K562 (cell line): ENCODE data around the gene SOX11. TPM values are rescaled to one million over a fixed set of nuclear protein-coding genes. Genes with fewer than 3 reads are reported as not detected.

Source experiments
- ATAC-seq: fragments of 200-7000 bp; cut with Tn5 transposase; 3 replicates; pipeline ENCODE4 v1.9.1; 2020; ENCODE audit warnings: moderate library complexity
- BruUV-seq: library from RNA; stranded (reverse); fragments of 400-500 nt; replicated peaks from 2 replicates; lab custom pipeline; 2021; lab: Mats Ljungman, UMichigan
- CTCF ChIA-PET: fragments of 300-600 bp; formaldehyde crosslinking; extraction: SDS; loops from one replicate; lab custom pipeline; 2021; ENCODE audit warnings: low intra/inter-chr PET ratio; lab: Yijun Ruan, JAX
- POLR2A ChIA-PET: fragments of 300-600, 350-650 bp; sonication (Branson Sonifier 250); formaldehyde crosslinking; extraction: SDS; loops from one replicate; lab custom pipeline; 2021; ENCODE audit warnings: antibody characterized with exemption, inconsistent platforms; lab: Yijun Ruan, JAX
- DNase-seq, 4 experiments: peaks; one replicate each; pipeline versions ENCODE4 v3.0.0 to v3.0.0-alpha.2; 2011 to 2018; ENCODE audit warnings: low spot score in 3 of 4, mixed read lengths in 3 of 4; ENCODE audit errors: extremely low read depth in 1 of 4
- FAIRE-seq: peaks from 2 replicates; lab custom pipeline; 2011; peaks lifted over from hg19 to GRCh38; lab: Jason Lieb, UNC
- H2AFZ ChIP-seq: 2 replicates; pipeline ENCODE4 v1.6.0; 2011; ENCODE audit warnings: low read depth, low read length, control low read depth, inconsistent platforms
- H3K27ac ChIP-seq: fragments of 200-600 bp; 3 replicates; pipeline ENCODE4 v1.8.0; 2011; ENCODE audit warnings: low read depth, mild to moderate bottlenecking, control low read depth, inconsistent platforms, low read length, moderate library complexity, mixed read lengths; ENCODE audit errors: extremely low read depth
- H3K27me3 ChIP-seq, 2 experiments: fragments of 300-600 bp in 1 of 2; 2 replicates in 1 of 2; 3 replicates in 1 of 2; pipeline versions ENCODE4 v1.6.0 to v1.8.0; 2011; ENCODE audit warnings: inconsistent platforms in 2 of 2, low read length in 2 of 2, mild to moderate bottlenecking in 1 of 2, mixed read lengths in 1 of 2, moderate library complexity in 1 of 2; ENCODE audit not compliant: control insufficient read depth in 2 of 2, insufficient read depth in 2 of 2
- H3K36me3 ChIP-seq: fragments of 300-600 bp; 3 replicates; pipeline ENCODE4 v1.8.0; 2011; ENCODE audit warnings: mild to moderate bottlenecking, low read length, inconsistent platforms; ENCODE audit not compliant: control insufficient read depth, insufficient read depth
- H3K4me1 ChIP-seq, 2 experiments: fragments of 200-600 bp in 1 of 2; replicated peaks in 1 of 2; 2 replicates in 1 of 2; 3 replicates in 1 of 2; pipeline versions ENCODE4 v1.5.1 to v1.8.0; 2011; ENCODE audit warnings: inconsistent platforms in 2 of 2, low read length in 2 of 2, mild to moderate bottlenecking in 1 of 2, mixed read lengths in 1 of 2, moderate library complexity in 1 of 2; ENCODE audit not compliant: control insufficient read depth in 2 of 2, insufficient read depth in 2 of 2
- H3K4me2 ChIP-seq: 2 replicates; pipeline ENCODE4 v1.6.1; 2011; ENCODE audit warnings: low read length, control low read depth, inconsistent platforms, mixed read lengths; ENCODE audit not compliant: insufficient read depth
- H3K4me3 ChIP-seq: fragments of 200-600 bp; sonication (generic), shearing (Covaris generic); 2 replicates; pipeline ENCODE4 v1.5.1; 2016; ENCODE audit warnings: control low read depth, inconsistent platforms
- H3K79me2 ChIP-seq: fragments of 200-600 bp; 3 replicates; pipeline ENCODE4 v1.8.0; 2011; ENCODE audit warnings: low read length, inconsistent platforms; ENCODE audit not compliant: control insufficient read depth, insufficient read depth
- H3K9ac ChIP-seq, 2 experiments: 2 replicates each; pipeline versions ENCODE4 v1.6.0 to v1.6.1; 2011; ENCODE audit warnings: low read depth in 2 of 2, low read length in 2 of 2, control low read depth in 1 of 2, inconsistent platforms in 1 of 2, mild to moderate bottlenecking in 1 of 2, mixed read lengths in 1 of 2; ENCODE audit not compliant: insufficient read depth in 1 of 2
- H3K9me1 ChIP-seq: one replicate; pipeline ENCODE4 v1.6.0; 2011; ENCODE audit warnings: inconsistent platforms, mild to moderate bottlenecking, low read length, moderate library complexity; ENCODE audit not compliant: control insufficient read depth, insufficient read depth
- H3K9me3 ChIP-seq: replicated peaks from 2 replicates; pipeline ENCODE4 v1.5.1; 2011; ENCODE audit warnings: low read depth, low read length, inconsistent platforms; ENCODE audit not compliant: control insufficient read depth, insufficient read depth
- H4K20me1 ChIP-seq: replicated peaks from 2 replicates; pipeline ENCODE4 v1.6.1; 2011; ENCODE audit warnings: low read length, inconsistent platforms, mixed read lengths; ENCODE audit not compliant: control insufficient read depth, insufficient read depth
- MAZ ChIP-seq, 2 experiments: fragments of 450-650 bp in 1 of 2; sonication (generic) in 1 of 2; formaldehyde crosslinking; IDR thresholded peaks in 1 of 2; conservative IDR thresholded peaks in 1 of 2; 2 replicates each; pipeline versions ENCODE4 v1.4.0 to v1.5.0; 2020; ENCODE audit warnings: mild to moderate bottlenecking in 1 of 2, missing genetic modification reagents in 1 of 2
- MCM3 ChIP-seq: fragments of 450-650 bp; IDR thresholded peaks from 2 replicates; pipeline ENCODE4 v1.6.1; 2016
- WGBS: fragments of 100-300 bp; shearing (Covaris generic); methylation state at CpG from one replicate; pipeline ENCODE4 v1.1.6; 2016; ENCODE audit warnings: low coverage, mixed read lengths; ENCODE audit not compliant: insufficient coverage; ENCODE audit errors: missing lambda C conversion rate; 5-methylcytosine and 5-hydroxymethylcytosine counted together
- in situ Hi-C: fragments of 300-500 bp; cut with MboI; formaldehyde crosslinking; loops from 4 replicates; pipeline ENCODE4 v1.15.0; 2018; ENCODE audit warnings: inconsistent platforms, mixed read lengths
- intact Hi-C: fragments of 100-400 bp; cut with micrococcal nuclease; formaldehyde crosslinking; loops from 2 replicates; pipeline ENCODE4 v1.14.2; 2022
- polyA plus RNA-seq, 8 experiments: library from polyadenylated mRNA; depleted of rRNA in 4 of 8; stranded (reverse) in 5 of 8; unstranded in 3 of 8; fragments of >200 nt; fragmentation: Nextera tagmentation in 2 of 8; fragmentation: Illumina TruSeq in 1 of 8; extraction: Ambion mirVana in 2 of 8; extraction: Trizol in 1 of 8; gene quantifications; 2 replicates each; pipeline versions ENCODE4 v1.2.1 to v1.2.3, GENCODE V29; 2011 to 2014; ENCODE audit warnings: inconsistent platforms in 1 of 8, missing spikeins in 1 of 8
- total RNA-seq, 7 experiments: library from RNA; depleted of rRNA in 6 of 7; stranded (reverse); fragments of >200 nt in 6 of 7; fragmentation: Illumina TruSeq in 2 of 7; extraction: Trizol in 2 of 7; gene quantifications; 2 replicates each; pipeline versions ENCODE4 v1.2.1 to v1.2.3, GENCODE V29; 2011 to 2021; ENCODE audit warnings: low replicate concordance in 1 of 7

The SOX11 gene
- total and polyA plus RNA-seq, 9 of the 15 experiments (the other 6 are each of a cell fraction or from before 2014, with no cell fraction given): 0.02 TPM; not detected in 8

DNA sequence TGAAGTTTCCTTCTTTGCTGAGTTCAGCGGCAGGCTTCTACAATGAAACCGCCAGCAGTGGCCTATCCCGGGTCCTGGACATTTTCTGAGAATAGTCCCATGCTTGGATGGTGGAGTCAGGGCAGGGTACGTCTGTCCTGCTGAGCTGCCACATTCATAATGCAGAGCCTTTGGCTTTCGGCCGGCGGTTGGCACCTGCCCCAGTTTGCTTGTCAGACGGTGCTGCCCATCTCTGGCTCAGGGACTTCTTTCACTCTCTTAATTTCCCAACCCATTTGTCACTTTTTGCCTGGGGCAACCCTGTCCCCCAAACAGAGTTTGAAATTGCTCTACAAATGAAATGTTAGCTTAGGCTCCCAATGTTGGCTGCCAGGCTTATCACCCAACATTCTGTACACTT, 57.2 kb downstream of the SOX11 start:
- Histone ChIP-seq H3K36me3 (no peaks in the 10 kb centered on the region), H3K27me3 (no peaks in the 10 kb centered on the region), H4K20me1 (no peaks in the 10 kb centered on the region), H3K9me1 (no peaks in the 10 kb centered on the region), H3K27ac (no peak overlapping the region), H3K4me3 (no peak overlapping the region), H3K4me1 (no peaks in the 10 kb centered on the region), H3K9ac (no peak overlapping the region), H3K4me2 (no peak overlapping the region), H3K79me2 (no peaks in the 10 kb centered on the region), H2AFZ (no peak overlapping the region), H3K9me3 (no peaks in the 10 kb centered on the region; the same call in 1 of the 2 replicates)
- ChIA-PET POLR2A (no interaction called here), CTCF (no interaction called here)
- no TSS peak for BruUV-seq
- 1% methylated on average over 8 of the region's 8 CpGs for WGBS
- in situ Hi-C loops: no loop called here
- TF ChIP-seq MAZ (CRISPR knock-in tag; conservative IDR thresholded peaks at IDR 0.05 in 1 of 2, IDR thresholded peaks at IDR 0.05 in 1 of 2) (no peak), MCM3 (no peak)
- intact Hi-C loops: no loop called here
- FAIRE-seq (no peak), ATAC-seq (no peak), DNase-seq (no peak)
